GM12874 (cell line): ENCODE measurements around the gene SERPINA3.

ENCODE experiments used
- CTCF ChIP-seq: IDR thresholded peaks from 2 replicates; pipeline ENCODE4 v1.5.1; 2011; ENCODE audit warnings: low read depth, mild to moderate bottlenecking, control low read depth, low read length, moderate library complexity; ENCODE audit not compliant: insufficient read depth

The SERPINA3 gene

GRCh38 chr14:94622653-94623421, 10.6 kb downstream of the SERPINA3 start:
- no peak for TF ChIP-seq CTCF

GRCh38 chr14:94623422-94623809, 11.2 kb downstream of the SERPINA3 start:
- TF ChIP-seq CTCF, result no peak

GRCh38 chr14:94623856-94624499, 11.8 kb downstream of the SERPINA3 start:
- TF ChIP-seq CTCF, result no peak

- no peak for TF ChIP-seq CTCF
Measured at GRCh38 chr14:94624537-94625352, 12.6 kb downstream of the SERPINA3 start.

GRCh38 chr14:94625353-94625635, 13.1 kb downstream of the SERPINA3 start:
- TF ChIP-seq CTCF, result no peak

- no peak for TF ChIP-seq CTCF
Measured at GRCh38 chr14:94628578-94628977, 16.4 kb downstream of the SERPINA3 start.

GRCh38 chr14:94630396-94630795, 18.2 kb downstream of the SERPINA3 start:
- no peak for TF ChIP-seq CTCF
